GM12891 (cell line): ENCODE data around the gene KREMEN1.

Source experiments
- POLR2A ChIP-seq: IDR thresholded peaks from 2 replicates; pipeline ENCODE4 v1.6.1; 2011; ENCODE audit warnings: low read depth, low read length, control low read depth
- POLR2AphosphoS5 ChIP-seq: IDR thresholded peaks from 2 replicates; pipeline ENCODE4 v1.6.1; 2011; ENCODE audit warnings: low read depth, low read length, control low read depth
- TAF1 ChIP-seq: IDR thresholded peaks from 2 replicates; pipeline ENCODE4 v1.6.1; 2011; ENCODE audit warnings: low read depth, low read length, control low read depth

DNA sequence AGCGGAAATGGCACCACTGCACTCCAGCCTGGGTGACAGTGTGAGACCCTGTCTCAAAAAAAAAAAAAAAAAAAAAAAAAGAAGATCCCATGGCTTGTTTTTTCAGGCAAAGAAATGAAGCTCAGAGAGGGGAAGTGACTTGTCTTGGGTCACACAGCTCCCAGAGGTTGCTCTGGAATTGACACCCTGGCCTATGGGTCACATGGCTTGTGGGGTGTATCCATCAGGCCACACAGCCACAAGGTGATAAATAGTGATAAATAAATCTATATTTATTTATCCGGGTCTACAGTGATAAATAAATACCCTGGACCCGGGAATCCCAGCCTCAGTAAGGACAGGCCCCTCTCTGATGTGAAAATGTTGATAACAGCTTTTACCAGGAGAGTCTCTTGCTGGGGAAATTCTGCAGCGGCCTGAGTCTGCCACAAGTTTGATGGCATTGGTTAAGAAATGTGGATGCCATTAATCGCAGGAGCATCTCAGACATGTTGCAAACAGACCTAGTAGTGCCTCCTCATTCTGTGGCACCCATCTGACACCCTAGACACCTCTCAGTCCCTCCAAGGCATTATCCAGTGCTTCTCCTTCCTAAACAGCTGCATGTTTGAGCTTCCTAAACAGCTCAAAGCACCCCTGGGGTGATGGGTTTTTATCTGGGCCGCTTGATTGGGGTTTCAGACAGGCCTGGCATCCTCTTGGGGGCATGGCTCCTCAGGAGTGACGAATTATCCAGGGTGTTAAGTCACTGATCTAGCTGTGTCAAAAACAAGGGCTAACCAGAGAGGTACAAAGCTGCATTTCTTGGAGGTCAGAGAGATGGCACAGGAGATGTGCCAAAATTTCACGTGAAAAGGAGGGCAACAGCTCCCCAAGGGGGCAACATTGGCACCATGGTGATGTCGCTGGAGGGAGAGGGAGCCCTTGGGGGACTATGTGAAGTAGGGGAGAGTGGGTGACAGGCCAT, 130.9 kb downstream of the KREMEN1 start:
- no peak for TF ChIP-seq POLR2AphosphoS5
- TF ChIP-seq POLR2A = no peak
- TF ChIP-seq TAF1 = no peak
